Bronchial epithelial cell (primary cell): ENCODE measurements around the gene KRTAP20-4. TPM values are rescaled to one million over a fixed set of nuclear protein-coding genes. Genes with fewer than 3 reads are reported as not detected.

ENCODE experiments used
- DNase-seq: peaks from one replicate; pipeline ENCODE4 v3.0.0-alpha.2; 2010; ENCODE audit warnings: low read depth
- FAIRE-seq: peaks from 2 replicates; lab custom pipeline; 2011; peaks lifted over from hg19 to GRCh38; lab: Jason Lieb, UNC
- H3K27me3 ChIP-seq: 2 replicates; pipeline ENCODE4 v1.5.1; 2011; ENCODE audit warnings: low read length; ENCODE audit not compliant: control insufficient read depth, insufficient read depth
- H3K36me3 ChIP-seq: 2 replicates; pipeline ENCODE4 v1.5.1; 2011; ENCODE audit warnings: low read length; ENCODE audit not compliant: control insufficient read depth, insufficient read depth
- H3K4me3 ChIP-seq: 2 replicates; pipeline ENCODE4 v1.5.1; 2011; ENCODE audit warnings: mild to moderate bottlenecking, low read depth, low read length, control low read depth
- total RNA-seq: library from RNA; depleted of rRNA; stranded (reverse); fragments of >200 nt; gene quantifications from 2 replicates; pipeline ENCODE4 v1.2.1, GENCODE V29; 2014
- TF ChIP-seq, protein P1 (sequence below): IDR thresholded peaks from 2 replicates; pipeline ENCODE4 v1.5.1; 2011; ENCODE audit warnings: mild to moderate bottlenecking, moderate library complexity, low read length, control low read depth, inconsistent platforms; ENCODE audit not compliant: insufficient read depth, severe bottlenecking

Gene KRTAP20-4
- total RNA-seq, 1 donor from 2014 or later = not detected

GRCh38 chr21:30628109-30628508 is 7.7 kb downstream of the KRTAP20-4 start:
- TF ChIP-seq, protein P1, sequence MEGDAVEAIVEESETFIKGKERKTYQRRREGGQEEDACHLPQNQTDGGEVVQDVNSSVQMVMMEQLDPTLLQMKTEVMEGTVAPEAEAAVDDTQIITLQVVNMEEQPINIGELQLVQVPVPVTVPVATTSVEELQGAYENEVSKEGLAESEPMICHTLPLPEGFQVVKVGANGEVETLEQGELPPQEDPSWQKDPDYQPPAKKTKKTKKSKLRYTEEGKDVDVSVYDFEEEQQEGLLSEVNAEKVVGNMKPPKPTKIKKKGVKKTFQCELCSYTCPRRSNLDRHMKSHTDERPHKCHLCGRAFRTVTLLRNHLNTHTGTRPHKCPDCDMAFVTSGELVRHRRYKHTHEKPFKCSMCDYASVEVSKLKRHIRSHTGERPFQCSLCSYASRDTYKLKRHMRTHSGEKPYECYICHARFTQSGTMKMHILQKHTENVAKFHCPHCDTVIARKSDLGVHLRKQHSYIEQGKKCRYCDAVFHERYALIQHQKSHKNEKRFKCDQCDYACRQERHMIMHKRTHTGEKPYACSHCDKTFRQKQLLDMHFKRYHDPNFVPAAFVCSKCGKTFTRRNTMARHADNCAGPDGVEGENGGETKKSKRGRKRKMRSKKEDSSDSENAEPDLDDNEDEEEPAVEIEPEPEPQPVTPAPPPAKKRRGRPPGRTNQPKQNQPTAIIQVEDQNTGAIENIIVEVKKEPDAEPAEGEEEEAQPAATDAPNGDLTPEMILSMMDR = no peak
- DNase-seq = no peak
- FAIRE-seq = no peak
- no peak overlapping the region for H3K4me3 ChIP-seq
- no peaks in the 10 kb centered on the region for H3K36me3 ChIP-seq
- H3K27me3 ChIP-seq = no peaks in the 10 kb centered on the region

GRCh38 chr21:30629200-30629599 is 8.8 kb downstream of the KRTAP20-4 start:
- TF ChIP-seq, protein P1 = no peak
- no peaks in the 10 kb centered on the region for H3K36me3 ChIP-seq
- no peak overlapping the region for H3K4me3 ChIP-seq
- FAIRE-seq (no peak), DNase-seq (no peak)
- H3K27me3 ChIP-seq = no peaks in the 10 kb centered on the region

DNA sequence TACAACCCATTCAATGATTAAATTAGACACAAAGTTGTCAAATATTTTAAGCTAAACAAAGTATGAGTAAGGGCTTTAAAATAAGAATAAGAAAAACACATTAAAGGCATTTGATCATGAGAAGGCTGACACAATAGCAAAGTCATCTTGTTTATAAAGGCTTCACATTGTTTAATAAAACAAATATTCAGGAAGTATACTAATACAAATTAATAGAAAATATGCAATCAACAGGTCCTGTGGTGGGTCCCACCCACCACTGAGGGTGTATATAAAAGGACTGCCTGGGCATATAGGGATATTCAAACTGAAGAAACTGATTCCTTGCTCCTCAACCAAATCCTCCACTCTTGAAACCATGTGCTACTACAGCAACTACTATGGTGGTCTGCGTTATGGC is 14.5 kb downstream of the KRTAP20-4 start, which contains the start of gene KRTAP20-2:
Gene KRTAP20-2, plus strand, starts transcription at position 301 of the 400 bp plus-strand sequence. Its CDS starts 58 bp downstream, at position 359.
- FAIRE-seq (no peak), DNase-seq (no peak)
- no peaks in the 10 kb centered on the region for H3K27me3 ChIP-seq
- TF ChIP-seq, protein P1 = no peak
- no peaks in the 10 kb centered on the region for H3K36me3 ChIP-seq
- no peak within 1 kb of the TSS for H3K4me3 ChIP-seq

GRCh38 chr21:30638686-30639085 is 18.3 kb downstream of the KRTAP20-4 start:
- Histone ChIP-seq H3K4me3 (no peak overlapping the region), H3K36me3 (no peaks in the 10 kb centered on the region), H3K27me3 (no peaks in the 10 kb centered on the region)
- DNase-seq (no peak), FAIRE-seq (no peak)
- TF ChIP-seq, protein P1 = no peak

DNA sequence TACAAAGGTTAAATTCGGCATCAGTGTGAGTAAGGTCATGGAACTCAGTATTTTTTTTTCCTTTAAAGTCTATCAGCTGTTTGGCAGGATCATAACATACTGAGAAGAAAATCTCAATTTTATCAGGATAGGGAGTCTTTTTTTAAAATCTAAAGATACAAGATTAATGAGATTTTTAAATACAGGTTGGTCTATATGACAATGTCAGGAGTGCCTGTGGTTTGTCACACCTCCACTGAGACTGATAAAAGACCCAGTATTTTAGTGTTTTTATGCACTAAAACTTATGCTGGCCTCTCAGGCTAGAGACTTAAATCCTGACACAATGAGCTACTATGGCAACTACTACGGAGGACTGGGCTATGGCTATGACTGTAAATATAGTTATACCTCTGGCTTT is 22.1 kb downstream of the KRTAP20-4 start, which contains the start of gene KRTAP20-3:
Gene KRTAP20-3, plus strand, starts transcription at position 301 of the 400 bp plus-strand sequence.
- TF ChIP-seq, protein P1 = no peak
- DNase-seq = no peak
- Histone ChIP-seq H3K27me3 (no peaks in the 10 kb centered on the region), H3K4me3 (no peak within 1 kb of the TSS), H3K36me3 (no peaks in the 10 kb centered on the region)
- no peak for FAIRE-seq

DNA sequence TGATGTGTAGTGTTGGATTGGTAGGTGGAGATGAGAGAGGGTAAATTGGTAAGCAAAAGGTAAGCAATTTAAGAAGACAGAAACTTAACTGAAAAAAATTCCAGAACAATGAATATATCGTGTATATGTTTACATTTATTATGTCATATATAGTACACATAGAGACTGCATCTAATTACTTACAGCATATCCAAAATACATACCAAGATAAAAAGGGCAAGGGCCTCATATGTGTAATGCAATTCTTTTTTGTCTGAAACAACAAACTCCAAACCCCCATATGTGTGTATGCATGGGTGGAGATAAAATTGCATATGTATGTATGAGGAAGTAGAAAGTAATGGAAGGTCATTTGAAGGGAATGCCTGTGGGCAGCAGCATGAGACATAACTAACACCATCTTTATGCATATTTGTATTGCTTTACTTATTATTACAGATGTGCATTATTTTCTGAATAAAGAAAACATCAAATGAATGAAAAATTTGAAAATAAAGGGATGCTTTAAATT is 26.5 kb downstream of the KRTAP20-4 start:
- Histone ChIP-seq H3K27me3 (no peaks in the 10 kb centered on the region), H3K4me3 (no peak overlapping the region), H3K36me3 (no peaks in the 10 kb centered on the region)
- DNase-seq = no peak
- TF ChIP-seq, protein P1 = no peak
- no peak for FAIRE-seq
